ENCODE results near the gene DIPK1A.

GRCh38 chr1:92877081-92877711 lies 84.1 kb downstream of the DIPK1A start:
- TF ChIP-seq, protein P1, sequence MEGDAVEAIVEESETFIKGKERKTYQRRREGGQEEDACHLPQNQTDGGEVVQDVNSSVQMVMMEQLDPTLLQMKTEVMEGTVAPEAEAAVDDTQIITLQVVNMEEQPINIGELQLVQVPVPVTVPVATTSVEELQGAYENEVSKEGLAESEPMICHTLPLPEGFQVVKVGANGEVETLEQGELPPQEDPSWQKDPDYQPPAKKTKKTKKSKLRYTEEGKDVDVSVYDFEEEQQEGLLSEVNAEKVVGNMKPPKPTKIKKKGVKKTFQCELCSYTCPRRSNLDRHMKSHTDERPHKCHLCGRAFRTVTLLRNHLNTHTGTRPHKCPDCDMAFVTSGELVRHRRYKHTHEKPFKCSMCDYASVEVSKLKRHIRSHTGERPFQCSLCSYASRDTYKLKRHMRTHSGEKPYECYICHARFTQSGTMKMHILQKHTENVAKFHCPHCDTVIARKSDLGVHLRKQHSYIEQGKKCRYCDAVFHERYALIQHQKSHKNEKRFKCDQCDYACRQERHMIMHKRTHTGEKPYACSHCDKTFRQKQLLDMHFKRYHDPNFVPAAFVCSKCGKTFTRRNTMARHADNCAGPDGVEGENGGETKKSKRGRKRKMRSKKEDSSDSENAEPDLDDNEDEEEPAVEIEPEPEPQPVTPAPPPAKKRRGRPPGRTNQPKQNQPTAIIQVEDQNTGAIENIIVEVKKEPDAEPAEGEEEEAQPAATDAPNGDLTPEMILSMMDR (IDR thresholded peaks at IDR 0.05; ENCODE audit: low read length): no peak
- no peak for TF ChIP-seq EZH2phosphoT487 (IDR thresholded peaks at IDR 0.05; ENCODE audit: low read length)
- TF ChIP-seq EZH2 (optimal IDR thresholded peaks at IDR 0.05; ENCODE audit: low read depth, low read length): no peak
